ENCODE measurements around the gene CDRT15. TPM values are rescaled to one million over a fixed set of nuclear protein-coding genes. Genes with fewer than 3 reads are reported as not detected.
"Not testable (repeated sequence)": the region's sequence is repeated elsewhere in the genome, so short reads cannot be mapped to it uniquely, and the experiment has no call there.

The CDRT15 gene
- total RNA-seq, 1 experiment from 2014 or later = not detected

GRCh38 chr17:14207791-14208190 lies 28.9 kb downstream of the CDRT15 start:
- no peak for DNase-seq (ENCODE audit: low spot score)

DNA sequence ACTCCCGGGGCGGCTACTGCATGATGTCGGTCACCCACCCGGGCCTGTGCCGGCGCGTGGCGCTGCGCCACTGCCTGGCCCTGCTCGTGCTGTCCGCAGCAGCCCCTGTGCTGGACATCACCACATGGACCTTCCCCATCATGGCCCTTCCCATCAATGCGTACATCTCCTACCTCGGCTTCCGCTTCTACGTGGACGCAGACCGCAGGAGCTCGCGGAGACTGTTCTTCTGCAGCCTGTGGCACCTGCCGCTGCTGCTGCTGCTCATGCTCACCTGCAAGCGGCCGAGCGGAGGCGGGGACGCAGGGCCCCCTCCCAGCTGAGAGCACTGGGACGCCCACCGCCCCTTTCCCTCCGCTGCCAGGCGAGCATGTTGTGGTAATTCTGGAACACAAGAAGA lies 29.8 kb downstream of the CDRT15 start:
- no peak for DNase-seq (ENCODE audit: low spot score)

DNA sequence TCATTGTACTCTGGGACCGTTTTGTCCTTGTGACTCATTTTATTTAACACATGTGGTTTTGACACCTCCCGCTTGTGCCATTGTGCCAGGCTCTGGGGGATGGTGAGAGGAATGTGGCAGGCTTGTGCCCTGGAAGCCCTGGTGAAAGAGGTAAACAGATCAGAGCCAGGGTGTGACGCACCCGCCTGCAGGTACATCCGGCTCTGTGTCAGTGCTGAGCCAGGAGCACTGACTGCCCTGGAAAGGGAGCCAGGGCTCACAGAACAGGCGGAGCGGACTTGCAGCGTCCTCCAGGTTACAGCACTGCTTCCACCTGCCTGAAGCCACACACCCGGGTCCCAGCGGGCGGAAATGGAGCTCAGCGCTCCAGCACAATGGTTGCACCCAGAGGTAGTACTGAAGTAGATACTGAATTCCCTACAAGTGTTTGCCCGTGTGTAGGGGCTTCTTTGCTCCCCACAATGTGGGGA lies 30.6 kb downstream of the CDRT15 start:
- peak; percentile 88 for DNase-seq (ENCODE audit: low spot score)

DNA sequence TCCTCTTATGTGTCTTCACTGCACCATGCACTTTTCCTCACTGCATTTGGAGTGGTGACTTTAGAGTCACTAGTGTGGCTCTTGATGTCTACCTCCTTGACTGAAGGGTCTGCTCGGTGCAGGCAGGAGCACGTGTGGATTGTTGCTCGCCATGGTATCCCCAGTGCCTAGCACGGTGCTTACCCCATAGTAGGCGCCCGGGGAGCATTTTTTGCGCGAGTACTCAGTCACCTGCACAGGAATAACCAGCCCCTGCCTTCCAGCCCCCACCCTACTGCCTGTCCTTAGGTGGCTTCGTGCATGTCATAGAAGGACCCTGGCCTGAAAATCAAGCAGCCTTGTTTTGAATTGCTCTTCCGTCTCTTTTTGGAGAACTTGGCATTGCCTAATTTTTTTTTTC lies 31.3 kb downstream of the CDRT15 start:
- no peak for DNase-seq (ENCODE audit: low spot score)

GRCh38 chr17:14204546-14204945 lies 32.1 kb downstream of the CDRT15 start:
- no peak for DNase-seq (ENCODE audit: low spot score)

- no peak for DNase-seq (ENCODE audit: low spot score)
Observed at GRCh38 chr17:14204084-14204483, 32.6 kb downstream of the CDRT15 start.

DNA sequence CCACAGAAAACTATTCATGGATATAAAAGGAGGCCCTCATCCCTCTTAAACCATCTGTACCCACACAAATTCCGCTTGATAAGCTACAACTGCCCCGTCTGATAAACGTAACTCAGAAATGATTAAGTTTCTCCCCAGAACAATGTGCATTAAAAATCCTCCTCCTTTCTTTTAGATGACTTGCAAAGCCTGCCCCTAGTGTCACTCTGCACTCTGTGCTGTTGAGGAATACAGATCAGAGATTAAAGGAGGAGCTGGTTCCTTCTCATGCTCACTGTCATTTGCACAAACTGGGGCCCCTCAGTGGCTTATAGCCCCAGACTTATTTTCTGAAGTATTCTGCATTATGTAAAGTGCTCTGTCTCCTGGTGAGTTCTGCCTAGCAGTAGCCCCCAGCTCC lies 33.3 kb downstream of the CDRT15 start:
- no peak for DNase-seq (ENCODE audit: low spot score)

GRCh38 chr17:14202388-14203166 lies 34.1 kb downstream of the CDRT15 start:
- DNase-seq (ENCODE audit: low spot score) = no peak

GRCh38 chr17:14201988-14202380 lies 34.7 kb downstream of the CDRT15 start:
- DNase-seq (ENCODE audit: low spot score) = no peak

GRCh38 chr17:14201021-14201987 lies 35.4 kb downstream of the CDRT15 start:
- DNase-seq (ENCODE audit: low spot score) = no peak

- no peak for DNase-seq (ENCODE audit: low spot score)
Observed at GRCh38 chr17:14200354-14200753, 36.3 kb downstream of the CDRT15 start.

DNA sequence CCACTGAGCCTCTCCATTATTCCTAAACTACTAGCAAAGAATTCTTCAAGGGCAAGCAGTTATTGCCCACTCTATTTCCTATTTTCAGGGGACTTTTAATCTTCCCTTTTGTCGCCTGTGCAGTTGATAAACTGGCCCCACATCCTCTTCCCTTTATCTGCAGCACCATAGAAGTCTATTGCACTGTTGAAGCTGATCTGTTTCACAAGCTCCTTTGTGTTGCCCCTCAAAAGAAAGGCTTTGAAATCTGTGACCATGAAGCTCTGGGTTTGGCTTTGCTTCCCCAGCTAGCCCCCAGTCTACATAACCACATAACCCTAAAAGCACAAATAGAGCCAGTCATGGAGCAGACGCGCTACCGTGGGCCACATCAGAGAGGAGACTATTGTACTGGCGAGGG lies 37.1 kb downstream of the CDRT15 start:
- DNase-seq (ENCODE audit: low spot score) = no peak

GRCh38 chr17:14198575-14198974 lies 38.1 kb downstream of the CDRT15 start:
- DNase-seq (ENCODE audit: low spot score) = no peak

- DNase-seq (ENCODE audit: low spot score) = no peak
Observed at GRCh38 chr17:14198013-14198412, 38.6 kb downstream of the CDRT15 start.

DNA sequence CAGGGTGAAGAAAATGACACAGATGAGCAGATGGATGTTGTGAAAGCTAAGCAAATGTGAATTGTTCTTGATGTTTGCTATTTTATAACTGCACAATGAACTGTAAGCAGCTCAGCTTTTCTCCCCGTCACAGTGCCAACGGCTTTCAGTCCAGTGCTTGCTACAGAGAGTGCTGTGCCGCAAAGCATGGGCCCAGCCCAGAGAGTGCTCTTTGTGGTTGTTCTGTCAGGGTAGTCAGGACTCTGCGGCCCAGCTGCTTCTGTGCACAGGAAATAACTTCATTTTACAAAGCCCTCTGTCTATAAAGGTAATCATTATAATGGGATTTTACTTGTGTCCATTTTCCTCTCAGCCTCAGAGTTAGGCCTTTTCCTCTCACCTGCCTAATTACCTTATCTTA lies 39.1 kb downstream of the CDRT15 start:
- DNase-seq (ENCODE audit: low spot score) = no peak

DNA sequence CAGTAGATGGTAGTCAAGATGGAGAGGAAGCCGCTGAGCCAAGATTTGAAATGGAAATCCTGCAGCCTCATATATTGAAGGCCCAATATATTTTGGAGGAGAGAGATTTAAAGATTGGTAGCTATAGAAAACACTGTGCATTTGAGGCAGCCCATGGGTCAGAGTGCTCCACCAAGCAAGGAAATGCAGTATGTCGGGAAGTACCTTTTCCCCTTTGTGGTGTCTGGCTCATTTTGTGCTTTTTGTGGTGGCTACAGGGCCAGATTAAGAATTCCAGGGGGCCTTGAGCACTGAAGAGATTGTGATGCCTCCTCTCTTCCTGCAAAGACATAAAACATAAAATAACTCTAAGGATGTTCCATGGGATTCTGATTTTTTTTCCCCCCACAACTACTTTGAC lies 39.6 kb downstream of the CDRT15 start:
- no peak for DNase-seq (ENCODE audit: low spot score)

GRCh38 chr17:14196377-14196997 lies 40.2 kb downstream of the CDRT15 start:
- DNase-seq (ENCODE audit: low spot score) = no peak

GRCh38 chr17:14192636-14193344 lies 43.9 kb downstream of the CDRT15 start:
- DNase-seq (ENCODE audit: low spot score) = not testable (repeated sequence)

GRCh38 chr17:14192039-14192438 lies 44.6 kb downstream of the CDRT15 start:
- not testable (repeated sequence) for DNase-seq (ENCODE audit: low spot score)

GRCh38 chr17:14191469-14191868 lies 45.2 kb downstream of the CDRT15 start:
- not testable (repeated sequence) for DNase-seq (ENCODE audit: low spot score)

GRCh38 chr17:14190774-14191173 lies 45.9 kb downstream of the CDRT15 start:
- not testable (repeated sequence) for DNase-seq (ENCODE audit: low spot score)
